Measurements from ENCODE around the gene TCERG1L.

DNA sequence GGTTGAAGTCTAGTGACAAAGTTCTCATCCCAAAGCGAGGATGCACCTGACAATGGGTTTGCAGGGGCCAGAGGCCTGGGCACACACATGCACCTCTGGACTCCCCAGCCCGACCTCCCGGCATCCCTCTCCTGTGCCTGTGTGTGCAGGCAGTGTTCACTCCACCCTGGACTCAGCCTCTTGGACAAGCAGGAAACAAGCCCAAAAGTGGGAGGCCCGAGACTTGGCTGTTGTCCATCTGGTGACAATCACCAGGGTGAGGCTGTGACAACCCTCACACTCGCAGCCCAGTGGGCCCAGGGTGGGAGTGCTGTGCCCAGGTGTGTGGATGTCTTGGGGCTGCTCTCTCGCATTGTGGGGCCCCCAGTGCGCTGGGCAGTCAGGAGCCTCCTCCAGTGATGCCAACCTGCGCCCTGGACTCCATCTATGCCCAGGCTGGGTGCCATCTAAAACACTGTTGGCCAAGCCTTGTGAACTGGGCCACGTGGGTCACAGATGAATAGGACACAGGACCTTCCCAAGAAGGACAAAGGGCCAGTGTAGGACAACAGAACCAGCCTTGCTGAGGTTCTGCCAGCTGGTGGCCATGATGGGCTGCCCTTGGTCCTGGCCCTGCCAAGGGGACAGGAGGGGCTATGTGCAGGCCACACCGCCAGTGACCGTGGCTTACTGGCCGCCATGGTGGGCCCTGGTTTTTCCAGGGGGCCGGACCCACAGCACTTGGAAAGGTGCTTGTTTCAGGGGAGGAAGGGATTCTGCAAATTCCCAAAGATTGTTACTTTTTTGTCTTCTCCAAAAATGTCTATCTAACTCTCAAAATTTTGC lies 144.3 kb downstream of the TCERG1L start:
- no peak for TF ChIP-seq POLR2A (IDR thresholded peaks at IDR 0.05)
- TF ChIP-seq, protein P1, sequence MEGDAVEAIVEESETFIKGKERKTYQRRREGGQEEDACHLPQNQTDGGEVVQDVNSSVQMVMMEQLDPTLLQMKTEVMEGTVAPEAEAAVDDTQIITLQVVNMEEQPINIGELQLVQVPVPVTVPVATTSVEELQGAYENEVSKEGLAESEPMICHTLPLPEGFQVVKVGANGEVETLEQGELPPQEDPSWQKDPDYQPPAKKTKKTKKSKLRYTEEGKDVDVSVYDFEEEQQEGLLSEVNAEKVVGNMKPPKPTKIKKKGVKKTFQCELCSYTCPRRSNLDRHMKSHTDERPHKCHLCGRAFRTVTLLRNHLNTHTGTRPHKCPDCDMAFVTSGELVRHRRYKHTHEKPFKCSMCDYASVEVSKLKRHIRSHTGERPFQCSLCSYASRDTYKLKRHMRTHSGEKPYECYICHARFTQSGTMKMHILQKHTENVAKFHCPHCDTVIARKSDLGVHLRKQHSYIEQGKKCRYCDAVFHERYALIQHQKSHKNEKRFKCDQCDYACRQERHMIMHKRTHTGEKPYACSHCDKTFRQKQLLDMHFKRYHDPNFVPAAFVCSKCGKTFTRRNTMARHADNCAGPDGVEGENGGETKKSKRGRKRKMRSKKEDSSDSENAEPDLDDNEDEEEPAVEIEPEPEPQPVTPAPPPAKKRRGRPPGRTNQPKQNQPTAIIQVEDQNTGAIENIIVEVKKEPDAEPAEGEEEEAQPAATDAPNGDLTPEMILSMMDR (IDR thresholded peaks at IDR 0.05): no peak

Data from Peyer's patch (tissue), 4 donors.